ENCODE measurements around the gene COL6A3.
A peak's percentile ranks its signal among the peaks of the same experiment; 100 is the strongest.

COL6A3 gene

DNA sequence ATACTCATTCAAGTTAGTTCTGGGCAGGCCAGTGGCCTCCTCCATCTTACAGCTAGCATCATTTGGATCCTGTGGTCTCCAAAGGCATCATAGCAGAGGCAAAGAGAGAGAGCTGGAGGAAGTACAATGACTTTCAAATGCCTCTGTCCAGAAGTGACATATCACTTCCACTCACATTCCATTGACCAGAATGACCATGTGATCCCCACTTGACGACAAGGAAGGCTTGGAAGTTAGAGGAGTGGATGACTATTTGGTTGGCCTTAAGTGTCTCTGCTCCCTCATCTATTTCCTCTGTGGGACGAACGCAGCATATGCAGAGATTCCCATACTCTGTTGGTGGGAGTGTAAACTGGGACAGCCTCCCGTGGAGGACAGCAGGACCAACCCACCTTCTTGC, 45.3 kb upstream of the COL6A3 start (continued):
- TF ChIP-seq PRDM2 (tag by site-specific recombination; IDR thresholded peaks at IDR 0.05; ENCODE audit: borderline replicate concordance) (no peak), ZXDB (tag by site-specific recombination; IDR thresholded peaks at IDR 0.05) (no peak), ZNF585B (tag by site-specific recombination; IDR thresholded peaks at IDR 0.05) (no peak), OSR2 (tag by site-specific recombination; IDR thresholded peaks at IDR 0.05) (no peak), ZSCAN30 (tag by site-specific recombination; IDR thresholded peaks at IDR 0.05) (no peak), ZNF146 (tag by site-specific recombination; IDR thresholded peaks at IDR 0.05) (no peak)

GRCh38 chr2:237458519-237458918, 44.6 kb upstream of the COL6A3 start:
- POLR2A ChIA-PET, result no interaction called here
- H3K4me3 ChIP-seq (ENCODE audit: low read depth, low read length), result no peak overlapping the region
- H3K27ac ChIP-seq (ENCODE audit: extremely low read depth, low read depth, low read length), result no peak overlapping the region
- no peaks in the 10 kb centered on the region for H3K36me3 ChIP-seq (ENCODE audit: control insufficient read depth in 2 of 2, insufficient read depth in 1 of 2, low read length in 2 of 2)
- H3K4me1 ChIP-seq (ENCODE audit: control insufficient read depth, insufficient read depth, low read length), result no peaks in the 10 kb centered on the region
- no peak for TF ChIP-seq ZBTB21 (tag by site-specific recombination; IDR thresholded peaks at IDR 0.05)
- TF ChIP-seq IKZF3 (tag by site-specific recombination; IDR thresholded peaks at IDR 0.05), result no peak
- TF ChIP-seq ZNF138 (tag by site-specific recombination; IDR thresholded peaks at IDR 0.05; ENCODE audit: borderline replicate concordance), result no peak
- CTCF ChIA-PET, result interaction anchor here (1.3 kb wide), 1 partner anchor 37 kb away, joined by 3 read pairs; no protein-coding TSS in a partner anchor
- H3K9me3 ChIP-seq (ENCODE audit: control insufficient read depth, insufficient read depth, low read depth, low read length), result no peaks in the 10 kb centered on the region

DNA sequence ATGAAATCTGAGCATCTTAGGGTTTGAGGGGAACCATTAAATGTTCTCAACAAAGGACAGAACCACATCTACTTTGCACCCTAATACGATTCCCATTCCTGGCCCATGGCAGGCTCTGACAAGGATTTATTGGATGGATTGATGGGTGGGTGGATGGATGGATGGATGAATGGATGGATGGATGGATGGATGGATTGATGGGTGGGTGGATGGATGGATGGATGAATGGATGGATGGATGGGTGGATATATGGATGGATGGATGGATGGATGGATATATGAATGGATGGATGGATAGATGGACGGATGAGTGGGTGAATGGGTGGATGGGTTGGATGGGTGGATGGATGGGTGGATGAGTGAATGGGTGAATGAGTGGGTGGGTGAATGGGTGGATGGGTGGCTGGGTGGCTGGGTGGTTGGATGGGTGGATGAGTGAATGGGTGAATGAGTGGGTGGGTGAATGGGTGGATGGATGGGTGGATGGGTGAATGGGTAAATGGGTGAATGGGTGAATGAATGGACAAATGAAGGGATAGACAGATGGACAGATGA, 43.5 kb upstream of the COL6A3 start:
- CTCF ChIA-PET, result interaction anchor here (1.0 to 1.3 kb wide), 2 partner anchors 36 kb away, joined by 3 to 4 read pairs; no protein-coding TSS in a partner anchor
- no peak overlapping the region for H3K4me3 ChIP-seq (ENCODE audit: low read depth, low read length)
- POLR2A ChIA-PET, result no interaction called here
- no peak overlapping the region for H3K27ac ChIP-seq (ENCODE audit: extremely low read depth, low read depth, low read length)
- no peaks in the 10 kb centered on the region for H3K9me3 ChIP-seq (ENCODE audit: control insufficient read depth, insufficient read depth, low read depth, low read length)
- peak; percentile 94 for TF ChIP-seq ZNF366 (tag by site-specific recombination; conservative IDR thresholded peaks at IDR 0.05)
- TF ChIP-seq ZNF624 (tag by site-specific recombination; IDR thresholded peaks at IDR 0.05), result no peak
- TF ChIP-seq ZFHX2 (tag by site-specific recombination; conservative IDR thresholded peaks at IDR 0.05), result peak; percentile 67
- TF ChIP-seq EGR2 (tag by site-specific recombination; IDR thresholded peaks at IDR 0.05; ENCODE audit: low read depth), result peak; percentile 80
- no peaks in the 10 kb centered on the region for H3K4me1 ChIP-seq (ENCODE audit: control insufficient read depth, insufficient read depth, low read length)
- H3K36me3 ChIP-seq (ENCODE audit: control insufficient read depth in 2 of 2, insufficient read depth in 1 of 2, low read length in 2 of 2), result no peaks in the 10 kb centered on the region

DNA sequence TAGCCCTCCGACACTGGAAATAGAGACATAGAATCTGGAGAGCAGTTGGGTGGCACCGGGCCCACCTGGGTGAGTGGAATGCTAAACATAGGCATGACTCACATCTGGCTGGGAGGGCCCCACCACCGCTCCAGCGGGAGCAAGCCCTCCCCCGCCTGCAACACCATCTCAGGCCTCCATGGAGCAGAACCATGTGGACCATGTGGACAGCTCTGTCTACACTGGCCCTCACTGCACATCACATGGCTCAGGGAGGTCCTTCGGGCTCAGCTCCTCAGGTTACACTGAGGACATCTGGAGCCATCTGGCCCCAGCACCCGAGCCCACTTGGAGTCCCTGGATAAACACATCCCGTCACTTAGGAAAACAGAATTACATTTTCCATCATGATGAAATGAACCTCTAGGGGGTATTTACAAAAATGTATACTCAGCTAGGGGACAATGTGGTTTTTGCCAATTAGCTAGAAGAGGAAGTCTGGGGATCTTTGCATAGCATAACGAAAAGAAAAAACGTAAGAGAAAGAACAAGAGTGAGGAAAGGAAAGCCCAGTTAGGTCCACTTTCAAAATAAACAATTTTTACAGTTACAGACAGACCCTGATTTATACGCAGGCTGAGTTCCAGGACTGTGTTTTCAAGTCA, 42.4 kb upstream of the COL6A3 start:
- POLR2A ChIA-PET, result no interaction called here
- TF ChIP-seq GLIS1 (tag by site-specific recombination; IDR thresholded peaks at IDR 0.05), result peak; percentile 88
- no peak for TF ChIP-seq ZNF404 (tag by site-specific recombination; IDR thresholded peaks at IDR 0.05)
- no peak for TF ChIP-seq ZNF23 (tag by site-specific recombination; IDR thresholded peaks at IDR 0.05; ENCODE audit: borderline replicate concordance)
- TF ChIP-seq ZNF366 (tag by site-specific recombination; conservative IDR thresholded peaks at IDR 0.05), result peak; percentile 46
- TF ChIP-seq ZNF248 (tag by site-specific recombination; IDR thresholded peaks at IDR 0.05), result no peak
- TF ChIP-seq ZNF792 (tag by site-specific recombination; IDR thresholded peaks at IDR 0.05), result no peak
- TF ChIP-seq ZNF654 (tag by site-specific recombination; IDR thresholded peaks at IDR 0.05; ENCODE audit: low read depth), result no peak
- TF ChIP-seq ZNF146 (tag by site-specific recombination; IDR thresholded peaks at IDR 0.05), result no peak
- TF ChIP-seq ZNF692 (tag by site-specific recombination; IDR thresholded peaks at IDR 0.05), result peak; percentile 98
- TF ChIP-seq ZBTB21 (tag by site-specific recombination; IDR thresholded peaks at IDR 0.05), result 0 out of 2 replicates have a peak, but pooled peaks have one; percentile 17
- no peak for TF ChIP-seq AEBP2 (tag by site-specific recombination; IDR thresholded peaks at IDR 0.05; ENCODE audit: borderline replicate concordance)

More for the DNA sequence above, 42.4 kb upstream of the COL6A3 start:
- no peak overlapping the region for H3K27ac ChIP-seq (ENCODE audit: extremely low read depth, low read depth, low read length)
- no peaks in the 10 kb centered on the region for H3K36me3 ChIP-seq (ENCODE audit: control insufficient read depth in 2 of 2, insufficient read depth in 1 of 2, low read length in 2 of 2)
- no peak overlapping the region for H3K4me3 ChIP-seq (ENCODE audit: low read depth, low read length)
- H3K9me3 ChIP-seq (ENCODE audit: control insufficient read depth, insufficient read depth, low read depth, low read length), result no peaks in the 10 kb centered on the region
- CTCF ChIA-PET, result interaction anchor here (1.0 kb wide), 1 partner anchor 35 kb away, joined by 4 read pairs; no protein-coding TSS in a partner anchor
- H3K4me1 ChIP-seq (ENCODE audit: control insufficient read depth, insufficient read depth, low read length), result no peaks in the 10 kb centered on the region
